Lower leg skin (tissue), 3 donors: ENCODE data around the gene EEF1G.

Experiments used
- CTCF ChIP-seq, 3 donors: fragments of 450-650 bp; IDR thresholded peaks; one replicate each; pipeline ENCODE4 v1.5.1; 2016; ENCODE audit warnings: antibody characterized with exemption in 3 of 3, mild to moderate bottlenecking in 3 of 3, moderate library complexity in 2 of 3
- POLR2A ChIP-seq, 2 donors: fragments of 450-650 bp; IDR thresholded peaks; one replicate each; pipeline ENCODE4 v1.6.1; 2016 to 2017; ENCODE audit warnings: antibody characterized with exemption in 2 of 2, mild to moderate bottlenecking in 1 of 2, moderate library complexity in 1 of 2

GRCh38 chr11:62538470-62539237 is 35.0 kb downstream of the EEF1G start:
- no peak for TF ChIP-seq CTCF (IDR thresholded peaks at IDR 0.05)
- no peak for TF ChIP-seq POLR2A (IDR thresholded peaks at IDR 0.05)
